ENCODE data around the gene ZNF630. TPM values are rescaled to one million over a fixed set of nuclear protein-coding genes. Genes with fewer than 3 reads are reported as not detected.

ZNF630 gene
- total and polyA plus RNA-seq, 2 of the 8 experiments (the other 6 are each of a cell fraction or from before 2014, with no cell fraction given): 0.67 to 2.2 TPM

DNA sequence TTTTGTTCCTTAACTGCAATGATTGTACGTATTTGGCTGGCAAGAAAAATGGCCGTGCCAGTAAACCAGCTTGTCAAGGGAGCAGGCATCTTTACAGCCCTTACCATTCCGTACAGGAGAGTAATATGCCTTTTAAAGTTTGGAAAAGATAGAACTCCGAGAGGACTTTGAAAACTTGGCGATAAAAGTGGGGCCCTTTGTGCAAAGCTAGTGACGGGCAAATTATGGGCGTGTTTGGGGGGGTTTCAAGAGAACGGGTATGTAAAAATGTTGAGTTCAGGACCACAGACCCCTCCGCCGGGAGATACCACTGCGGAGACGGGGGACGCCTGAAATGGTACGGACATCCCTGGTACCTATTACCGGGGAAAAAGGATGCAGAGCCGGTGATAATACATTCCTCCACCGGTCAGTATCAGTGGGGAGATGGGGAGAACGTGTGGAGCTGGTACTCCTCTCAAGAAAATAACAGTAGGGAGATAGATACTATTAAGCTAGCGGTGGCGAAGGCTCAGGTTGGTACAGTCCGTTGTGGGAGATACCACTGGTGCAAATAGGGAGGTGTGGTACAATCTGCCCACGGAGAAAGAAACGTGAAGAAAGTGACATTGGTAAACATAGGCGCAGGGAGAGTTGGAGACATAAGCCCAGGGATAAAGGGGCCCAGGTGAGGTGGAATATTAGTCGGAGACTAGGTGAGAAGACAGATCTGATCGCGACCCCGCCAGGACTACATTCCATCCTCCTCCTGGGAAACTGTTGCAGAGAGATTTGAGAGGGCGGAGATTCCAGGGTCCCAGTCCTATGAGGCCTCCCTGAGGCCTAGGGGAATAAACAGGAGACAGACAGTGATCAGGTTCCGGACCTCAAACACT lies 50.2 kb downstream of the ZNF630 start:
- H2BK15ac ChIP-seq (ENCODE audit: low read length): no peak overlapping the region
- FAIRE-seq (peak; percentile 96), DNase-seq (ENCODE audit: low read depth in 1 of 2, low spot score in 2 of 2) (peak in 1 of 2 experiments; percentile 78)
- H3K79me1 ChIP-seq (ENCODE audit: low read depth, low read length): no peaks in the 10 kb centered on the region
- H2BK12ac ChIP-seq (ENCODE audit: low read depth, low read length): peak overlapping the region; percentile 94; the same call in 1 of the 2 replicates
- no peaks in the 10 kb centered on the region for H3K36me3 ChIP-seq (ENCODE audit: control insufficient read depth in 2 of 4, insufficient read depth in 4 of 4, low read length in 3 of 4)
- peak overlapping the region; percentile 91 for H2BK120ac ChIP-seq (replicated peaks; ENCODE audit: low read depth, low read length)
- H4K5ac ChIP-seq (ENCODE audit: insufficient read length, low read depth, low read length): peak overlapping the region; percentile 94
- no peak overlapping the region for H4K8ac ChIP-seq (ENCODE audit: extremely low read depth, insufficient read depth, low read length)
- POLR2A ChIA-PET (ENCODE audit: partially characterized antibody): interaction anchor here (0.6 to 1.4 kb wide), 2 partner anchors 205 to 214 kb away, joined by 3 read pairs; no protein-coding TSS in a partner anchor
- no peak overlapping the region for H2BK20ac ChIP-seq (ENCODE audit: low read length)
- H3K4me1 ChIP-seq (replicated peaks in 1 of 4; ENCODE audit: control insufficient read depth in 3 of 4, insufficient read depth in 4 of 4, low read length in 3 of 4): no peaks in the 10 kb centered on the region
- H3K18ac ChIP-seq (ENCODE audit: extremely low read depth, low read length): peak overlapping the region; percentile 94
- H3K27ac ChIP-seq (ENCODE audit: low read depth, low read length): peak overlapping the region; percentile 100
- peak overlapping the region; percentile 73 to 84 for H3K4me2 ChIP-seq (ENCODE audit: insufficient read depth in 1 of 2, low read depth in 2 of 2, low read length in 2 of 2)
- peak overlapping the region; percentile 100 for H2AFZ ChIP-seq (ENCODE audit: low read length)
- CTCF ChIA-PET (ENCODE audit: partially characterized antibody): no interaction called here
- H3K23me2 ChIP-seq (ENCODE audit: low read depth, low read length): no peaks in the 10 kb centered on the region
- no peak overlapping the region for H3K23ac ChIP-seq (ENCODE audit: insufficient read length)
- H3K4ac ChIP-seq (replicated peaks; ENCODE audit: insufficient read length, low read depth, low read length): peak overlapping the region; percentile 93
- WGBS, 2 experiments (ENCODE audit: extremely low coverage in 1 of 2, insufficient coverage in 1 of 2, insufficient read length in 1 of 2, insufficient replicate concordance in 2 of 2, low coverage in 1 of 2, low lambda C conversion rate in 2 of 2, missing lambda C conversion rate in 1 of 2): 4% methylated on average over 29 of the region's 30 CpGs; no CpG with 5 or more reads in 1 of the 2 experiments
- H4K91ac ChIP-seq (replicated peaks; ENCODE audit: insufficient read length, low read length): peak overlapping the region; percentile 79
- H2BK5ac ChIP-seq (ENCODE audit: low read depth, low read length): peak overlapping the region; percentile 98
- H3K4me3 ChIP-seq (ENCODE audit: extremely low read depth in 1 of 4, insufficient read depth in 2 of 4, low read depth in 3 of 4, low read length in 4 of 4): peak overlapping the region; percentile 72 to 90 (median 86)
- no peak overlapping the region for H3K14ac ChIP-seq (ENCODE audit: insufficient read length)
- H3K9me3 ChIP-seq (ENCODE audit: insufficient read depth in 2 of 2, low read depth in 1 of 2, low read length in 1 of 2): peaks cover 0 to 3% of the 10 kb centered on the region in 2 experiments; a peak in 1 of 4 replicates
- peak overlapping the region; percentile 61 to 100 (median 96) for H3K9ac ChIP-seq (replicated peaks in 1 of 4; ENCODE audit: extremely low read depth in 1 of 4, low read depth in 3 of 4, low read length in 3 of 4)
- H3K27me3 ChIP-seq (replicated peaks in 1 of 4; ENCODE audit: control insufficient read depth in 3 of 4, extremely low read depth in 1 of 4, insufficient read depth in 3 of 4, low read length in 3 of 4): no peaks in the 10 kb centered on the region
- H2AK5ac ChIP-seq (ENCODE audit: low read depth, low read length): no peak overlapping the region
- no peaks in the 10 kb centered on the region for H4K20me1 ChIP-seq (replicated peaks in 1 of 2; ENCODE audit: control insufficient read depth in 1 of 2, insufficient read depth in 2 of 2, low read length in 2 of 2)
- H3K56ac ChIP-seq (replicated peaks; ENCODE audit: insufficient read length, low read depth, low read length): peak overlapping the region; percentile 80
- no peaks in the 10 kb centered on the region for H3K79me2 ChIP-seq (ENCODE audit: control insufficient read depth in 1 of 2, insufficient read depth in 2 of 2, low read length in 2 of 2)
- 0 out of 2 replicates have a peak, but pooled peaks have one; percentile 25 for TF ChIP-seq TEAD4 (IDR thresholded peaks at IDR 0.05; ENCODE audit: low read depth, low read length)
- TF ChIP-seq CTBP2 (IDR thresholded peaks at IDR 0.05; ENCODE audit: borderline replicate concordance, insufficient read depth, insufficient read length, low read length): no peak
- no peak for TF ChIP-seq JUN (IDR thresholded peaks at IDR 0.05; ENCODE audit: low read depth, low read length)
- TF ChIP-seq, protein P1, sequence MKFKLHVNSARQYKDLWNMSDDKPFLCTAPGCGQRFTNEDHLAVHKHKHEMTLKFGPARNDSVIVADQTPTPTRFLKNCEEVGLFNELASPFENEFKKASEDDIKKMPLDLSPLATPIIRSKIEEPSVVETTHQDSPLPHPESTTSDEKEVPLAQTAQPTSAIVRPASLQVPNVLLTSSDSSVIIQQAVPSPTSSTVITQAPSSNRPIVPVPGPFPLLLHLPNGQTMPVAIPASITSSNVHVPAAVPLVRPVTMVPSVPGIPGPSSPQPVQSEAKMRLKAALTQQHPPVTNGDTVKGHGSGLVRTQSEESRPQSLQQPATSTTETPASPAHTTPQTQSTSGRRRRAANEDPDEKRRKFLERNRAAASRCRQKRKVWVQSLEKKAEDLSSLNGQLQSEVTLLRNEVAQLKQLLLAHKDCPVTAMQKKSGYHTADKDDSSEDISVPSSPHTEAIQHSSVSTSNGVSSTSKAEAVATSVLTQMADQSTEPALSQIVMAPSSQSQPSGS (IDR thresholded peaks at IDR 0.05; ENCODE audit: low read length): no peak
- no peak for TF ChIP-seq TCF12 (IDR thresholded peaks at IDR 0.05; ENCODE audit: low read depth, low read length)
- TF ChIP-seq RNF2 (IDR thresholded peaks at IDR 0.05; ENCODE audit: borderline replicate concordance, low read depth, low read length, missing control alignments, poor library complexity, severe bottlenecking): no peak
- peak; percentile 85 for TF ChIP-seq CHD1 (IDR thresholded peaks at IDR 0.05; ENCODE audit: low read depth, low read length)
- TF ChIP-seq FOSL1 (IDR thresholded peaks at IDR 0.05; ENCODE audit: insufficient read depth, low read depth, low read length): no peak
- no peak for TF ChIP-seq ZNF274 (IDR thresholded peaks at IDR 0.05; ENCODE audit: borderline replicate concordance, extremely low read depth, low read length)

All from H1 (cell line).